Measurements from ENCODE around the gene NUP210L.
"Not testable (repeated sequence)": the region's sequence is repeated elsewhere in the genome, so short reads cannot be mapped to it uniquely, and the experiment has no call there.

- TF ChIP-seq CTCF, POLR2A (IDR thresholded peaks at IDR 0.05): not testable (repeated sequence)
Measured at GRCh38 chr1:153979091-153979490, 175.8 kb downstream of the NUP210L start.

Measured in lower leg skin (tissue), 3 donors.